Adrenal gland (tissue), 12 donors: ENCODE measurements around the gene TFEB. TPM values are rescaled to one million over a fixed set of nuclear protein-coding genes. Genes with fewer than 3 reads are reported as not detected.

ENCODE experiments used
- DNase-seq, 7 donors: peaks; one replicate each; pipeline ENCODE4 v3.0.0-alpha.2; 2019 to 2020
- H3K27ac ChIP-seq, 5 donors: fragments of 200-600 bp; sonication (generic) in 4 of 5; 1 replicate in 3 of 5; 2 replicates in 2 of 5; pipeline versions ENCODE4 v1.5.1 to v1.8.0; 2016 to 2020; ENCODE audit warnings: mild to moderate bottlenecking in 1 of 5
- H3K27me3 ChIP-seq: fragments of 200-600 bp; 2 replicates; pipeline ENCODE4 v1.8.0; 2021
- H3K36me3 ChIP-seq, 2 donors: fragments of 200-600 bp; replicated peaks in 1 of 2; 1 replicate in 1 of 2; 2 replicates in 1 of 2; pipeline versions ENCODE4 v1.5.1 to v1.8.0; 2018 to 2022
- H3K4me1 ChIP-seq, 2 donors: fragments of 200-600 bp; replicated peaks in 1 of 2; 1 replicate in 1 of 2; 2 replicates in 1 of 2; pipeline versions ENCODE4 v1.5.1 to v1.8.0; 2018 to 2021
- H3K4me3 ChIP-seq, 4 donors: fragments of 200-600 bp; sonication (generic) in 3 of 4; one replicate each; pipeline ENCODE4 v1.5.1; 2016 to 2018
- H3K9me3 ChIP-seq, 3 donors: fragments of 200-600 bp; sonication (generic) in 1 of 3; replicated peaks in 1 of 3; 1 replicate in 2 of 3; 2 replicates in 1 of 3; pipeline versions ENCODE4 v1.5.1 to v1.8.0; 2016 to 2021
- CTCF ChIP-seq, 6 experiments: fragments of 450-650 bp in 4 of 6; fragments of 200-600 bp in 2 of 6; sonication (generic) in 1 of 6; IDR thresholded peaks; 1 replicate in 5 of 6; 2 replicates in 1 of 6; pipeline versions ENCODE4 v1.5.1 to v1.8.0; 2016 to 2021; ENCODE audit warnings: antibody characterized with exemption in 6 of 6, mild to moderate bottlenecking in 2 of 6, moderate library complexity in 1 of 6
- POLR2A ChIP-seq, 2 donors: fragments of 450-650 bp; IDR thresholded peaks; one replicate each; pipeline ENCODE4 v1.6.1; 2017; ENCODE audit warnings: antibody characterized with exemption in 2 of 2, mild to moderate bottlenecking in 2 of 2, moderate library complexity in 1 of 2
- WGBS, 4 donors: extraction: QIAGEN DNeasy Blood & Tissue Kit in 2 of 4; methylation state at CpG; one replicate each; pipeline versions ENCODE4 v1.1.5 to v1.1.7; 2013 to 2017; 5-methylcytosine and 5-hydroxymethylcytosine counted together
- intact Hi-C, 2 donors: fragments of 100-400 bp; cut with DNase I; formaldehyde crosslinking; loops; one replicate each; pipeline versions ENCODE4 v1.14.1 to v1.15.0; 2022 to 2023
- polyA plus RNA-seq, 3 donors: library from polyadenylated mRNA; stranded (reverse); fragments of 200-250 nt in 2 of 3; fragments of 350-450 nt in 1 of 3; fragmentation: Illumina TruSeq in 1 of 3; extraction: RNeasy Lipid Tissue Mini Kit (QIAGEN cat#74804) in 1 of 3; gene quantifications; one replicate each; pipeline ENCODE4 v1.2.3, GENCODE V29; 2013 to 2014
- total RNA-seq, 9 donors: library from RNA; depleted of rRNA in 4 of 9; stranded (reverse); fragments of >200 nt in 4 of 9; fragments of 120-200 nt in 1 of 9; fragmentation: NEBNext Ultra II Directional in 1 of 9; extraction: Animal tissue kit (Norgen Biotek cat#: 25700) in 1 of 9; gene quantifications; one replicate each; pipeline versions ENCODE4 v1.1.0 to v1.2.4, GENCODE V29; 2013 to 2023
- donor health status: healthy with polysubstance abuse.
- donor health status: Bipolar disorder and iron deficiency.
- donor health status: DM: yes; HTN: yes; CAD: no.
- donor health status: DM: no; HTN: no; CAD: no.
- donor health status: DM: no; HTN: no; CAD: no.
- donor health status: DM: yes; HTN: yes; CAD: no.

Gene TFEB
- total and polyA plus RNA-seq, 12 donors, result 2.1 to 47.2 (median 20.2) TPM

- DNase-seq, result no peak
- WGBS, 4 donors, result 70 to 100% (median 85%) methylated on average over 2 of the region's 2 CpGs
Measured at GRCh38 chr6:41759905-41760579, 24.6 kb upstream of the TFEB start.

GRCh38 chr6:41759106-41759904 lies 23.9 kb upstream of the TFEB start:
- intact Hi-C loops, result no loop called here
- Histone ChIP-seq H3K27ac (no peak overlapping the region), H3K4me3 (no peak overlapping the region), H3K27me3 (no peaks in the 10 kb centered on the region), H3K9me3 (no peaks in the 10 kb centered on the region), H3K36me3 (no peaks in the 10 kb centered on the region), H3K4me1 (no peaks in the 10 kb centered on the region)
- TF ChIP-seq POLR2A (IDR thresholded peaks at IDR 0.05), result no peak
- TF ChIP-seq CTCF (IDR thresholded peaks at IDR 0.05), result no peak
- WGBS, 4 donors, result 91 to 94% (median 93%) methylated on average over 7 to 13 of the region's 13 CpGs
- DNase-seq, result no peak

More at GRCh38 chr6:41759905-41760579, 24.6 kb upstream of the TFEB start:
- H3K27me3 ChIP-seq, result no peaks in the 10 kb centered on the region
- no peaks in the 10 kb centered on the region for H3K4me1 ChIP-seq
- H3K9me3 ChIP-seq, result no peaks in the 10 kb centered on the region
- TF ChIP-seq CTCF (IDR thresholded peaks at IDR 0.05), result no peak
- no peak for TF ChIP-seq POLR2A (IDR thresholded peaks at IDR 0.05)
- no peaks in the 10 kb centered on the region for H3K36me3 ChIP-seq
- H3K27ac ChIP-seq, result no peak overlapping the region
- no peak overlapping the region for H3K4me3 ChIP-seq
- intact Hi-C loops, result no loop called here

GRCh38 chr6:41758641-41759035 lies 23.2 kb upstream of the TFEB start:
- Histone ChIP-seq H3K27ac (no peak overlapping the region), H3K36me3 (no peaks in the 10 kb centered on the region), H3K9me3 (no peaks in the 10 kb centered on the region), H3K27me3 (no peaks in the 10 kb centered on the region), H3K4me3 (no peak overlapping the region), H3K4me1 (no peaks in the 10 kb centered on the region)
- intact Hi-C loops, result no loop called here
- 86 to 91% (median 88%) methylated on average over 6 of the region's 6 CpGs for WGBS, 4 donors
- no peak for TF ChIP-seq POLR2A (IDR thresholded peaks at IDR 0.05)
- no peak for TF ChIP-seq CTCF (IDR thresholded peaks at IDR 0.05)
- no peak for DNase-seq

GRCh38 chr6:41757931-41758640 lies 22.7 kb upstream of the TFEB start:
- Histone ChIP-seq H3K4me3 (no peak overlapping the region), H3K27ac (no peak overlapping the region), H3K9me3 (no peaks in the 10 kb centered on the region), H3K4me1 (no peaks in the 10 kb centered on the region), H3K36me3 (no peaks in the 10 kb centered on the region), H3K27me3 (no peaks in the 10 kb centered on the region)
- TF ChIP-seq POLR2A (IDR thresholded peaks at IDR 0.05) (no peak), CTCF (IDR thresholded peaks at IDR 0.05) (no peak)
- no peak for DNase-seq
- WGBS, 4 donors, result 70 to 88% (median 77%) methylated on average over 5 to 8 of the region's 8 CpGs
- intact Hi-C loops, result no loop called here
